Neural cell (in vitro differentiated cells): Measurements from ENCODE around the gene GRPR.

Experiments
- CTCF ChIP-seq: fragments of 450-650 bp; IDR thresholded peaks from 2 replicates; pipeline ENCODE4 v1.5.1; 2014; ENCODE audit warnings: antibody characterized with exemption, mild to moderate bottlenecking, moderate library complexity; ENCODE audit not compliant: poor library complexity, severe bottlenecking
- EZH2 ChIP-seq: fragments of 200-600, 300-800 bp; shearing (Covaris generic), sonication (generic); IDR thresholded peaks from 2 replicates; pipeline ENCODE4 v1.6.1; 2014; ENCODE audit warnings: antibody characterized with exemption, low read length, borderline replicate concordance, mild to moderate bottlenecking; ENCODE audit not compliant: insufficient read depth, poor library complexity, severe bottlenecking
- MXI1 ChIP-seq: fragments of 450-650 bp; conservative IDR thresholded peaks from 2 replicates; pipeline ENCODE4 v1.6.1; 2014; ENCODE audit warnings: antibody characterized with exemption, mild to moderate bottlenecking; ENCODE audit not compliant: poor library complexity, severe bottlenecking
- RAD21 ChIP-seq: fragments of 450-650 bp; conservative IDR thresholded peaks from 2 replicates; pipeline ENCODE4 v1.6.1; 2014; ENCODE audit warnings: antibody characterized with exemption, mild to moderate bottlenecking, moderate library complexity

- TF ChIP-seq CTCF (no peak), MXI1 (no peak), EZH2 (no peak), RAD21 (no peak)
Measured at GRCh38 chrX:16096141-16096540, 27.2 kb upstream of the GRPR start.
